Activated CD4-positive, alpha-beta T cell treated with anti-CD3 and anti-CD28 coated beads, Interleukin-10, Interleukin-2, amounts not matched to agents 100 ng/mL and 50 ng/mL, durations not matched to agents 16 hours and 8 hours (primary cell): Measurements from ENCODE around the gene MCUR1.
"Not testable (repeated sequence)": the region's sequence is repeated elsewhere in the genome, so short reads cannot be mapped to it uniquely, and the experiment has no call there.

Source experiments
- DNase-seq: peaks from one replicate; pipeline ENCODE4 v3.0.0-alpha.2; 2020

The MCUR1 gene

GRCh38 chr6:13828656-13829301, 14.4 kb upstream of the MCUR1 start:
- not testable (repeated sequence) for DNase-seq

DNA sequence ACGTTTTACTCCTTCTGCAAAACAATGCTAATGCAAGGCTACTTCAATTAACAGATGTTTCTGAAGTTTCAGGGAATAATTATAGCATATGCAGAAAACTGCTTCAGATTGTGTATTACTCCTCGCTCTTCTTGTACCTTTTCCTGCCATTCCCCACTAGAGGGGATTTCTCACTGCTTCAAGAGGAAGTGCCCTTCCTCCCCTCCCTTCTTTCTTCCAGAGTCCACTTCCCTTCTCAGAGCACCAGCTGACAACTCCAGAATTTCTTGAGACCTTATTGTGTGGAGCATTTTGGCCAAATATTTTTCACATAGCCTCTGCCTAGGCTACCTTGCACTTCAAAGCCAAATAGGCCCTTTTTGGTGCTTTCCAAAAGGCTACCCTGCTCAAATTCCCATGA, 12.7 kb upstream of the MCUR1 start:
- DNase-seq: no peak

GRCh38 chr6:13825871-13826270, 11.5 kb upstream of the MCUR1 start:
- DNase-seq: no peak

DNA sequence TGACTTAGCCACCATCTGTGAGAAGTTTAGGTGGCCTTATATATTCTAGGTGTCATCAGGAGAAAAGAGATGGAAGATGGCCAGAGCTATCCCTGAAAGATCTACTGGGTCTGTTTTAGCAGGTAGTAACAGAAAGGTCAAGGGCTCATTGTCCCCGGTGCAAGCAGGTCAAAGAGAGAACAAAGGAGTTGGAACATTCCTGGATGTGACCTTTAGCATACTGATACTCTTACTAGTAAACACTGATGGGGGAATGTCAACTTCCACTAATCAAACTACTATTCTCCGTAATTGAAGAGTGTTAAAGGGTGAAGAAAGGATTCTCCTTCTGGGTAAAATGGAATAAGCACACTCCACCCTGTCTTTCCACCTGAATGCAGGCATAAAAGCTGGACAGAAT, 4.0 kb upstream of the MCUR1 start:
- no peak for DNase-seq

DNA sequence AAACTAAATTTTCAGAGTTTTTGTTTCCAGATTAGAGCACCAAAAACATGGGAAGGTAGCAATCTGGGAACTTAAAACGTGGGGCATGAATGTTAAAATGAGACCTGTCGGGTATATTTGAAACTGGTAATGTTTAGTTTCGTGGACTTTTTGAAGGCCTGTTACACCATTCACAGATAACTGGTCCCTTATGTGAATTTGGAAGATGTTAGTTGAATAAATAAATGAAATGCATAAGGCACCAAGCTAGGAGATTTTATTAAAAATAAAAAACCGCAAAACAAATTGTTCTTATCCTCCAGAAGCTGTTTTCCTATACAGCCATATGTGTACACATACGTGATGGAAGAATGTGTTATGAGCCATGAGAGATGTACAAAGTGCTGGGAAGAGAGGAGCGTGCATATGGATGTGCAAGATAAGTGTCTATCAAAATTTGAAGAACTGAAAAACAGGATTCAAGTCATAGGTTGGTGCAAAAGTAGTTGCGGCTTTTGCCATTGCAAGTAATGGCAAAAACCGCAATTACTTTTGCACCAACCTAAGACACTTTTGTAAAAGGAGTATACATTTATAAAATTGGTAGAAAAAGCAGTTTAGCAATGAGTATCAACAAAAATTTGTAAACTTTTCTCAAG, 700 bp upstream of the MCUR1 start:
- DNase-seq: no peak

- peak; percentile 34 for DNase-seq
Measured at GRCh38 chr6:13813621-13814175, 659 bp downstream of the MCUR1 start.

GRCh38 chr6:13813026-13813425, 1.3 kb downstream of the MCUR1 start:
- DNase-seq: no peak

GRCh38 chr6:13812359-13812642, 2.1 kb downstream of the MCUR1 start:
- no peak for DNase-seq

DNA sequence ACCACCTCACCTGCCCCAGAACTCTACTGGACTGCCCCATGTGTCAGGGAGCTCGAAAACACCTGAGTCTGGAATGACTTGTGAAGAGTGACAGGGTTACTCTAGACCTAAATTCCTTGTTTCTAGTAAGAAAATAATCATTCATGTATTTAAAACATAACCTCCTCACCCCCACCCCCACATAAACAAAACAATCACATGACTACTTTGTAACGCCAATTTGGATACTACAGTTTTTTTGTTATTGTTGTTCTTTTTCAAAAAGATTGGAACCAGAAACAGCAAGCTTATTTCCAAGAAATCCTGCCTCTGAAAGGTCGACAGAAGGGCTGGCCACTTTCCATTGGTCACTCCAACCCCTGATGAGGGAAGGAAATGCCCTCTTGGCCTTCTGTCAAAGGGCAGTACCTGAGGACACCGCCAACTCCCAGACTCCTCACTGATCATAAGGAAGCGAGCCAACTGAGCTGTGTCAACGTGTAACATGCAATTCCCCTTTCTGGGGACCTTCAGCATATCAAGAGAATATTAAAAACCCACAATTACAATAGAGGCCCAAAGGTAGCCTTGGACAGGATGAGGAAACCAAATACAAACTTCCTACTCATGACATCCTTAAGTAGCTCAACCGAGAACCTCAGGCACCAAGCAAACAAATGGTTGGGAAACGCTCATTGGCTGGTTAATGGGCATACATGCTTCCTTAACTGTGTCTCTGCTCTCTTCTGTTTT, 2.6 kb downstream of the MCUR1 start:
- DNase-seq: no peak

DNA sequence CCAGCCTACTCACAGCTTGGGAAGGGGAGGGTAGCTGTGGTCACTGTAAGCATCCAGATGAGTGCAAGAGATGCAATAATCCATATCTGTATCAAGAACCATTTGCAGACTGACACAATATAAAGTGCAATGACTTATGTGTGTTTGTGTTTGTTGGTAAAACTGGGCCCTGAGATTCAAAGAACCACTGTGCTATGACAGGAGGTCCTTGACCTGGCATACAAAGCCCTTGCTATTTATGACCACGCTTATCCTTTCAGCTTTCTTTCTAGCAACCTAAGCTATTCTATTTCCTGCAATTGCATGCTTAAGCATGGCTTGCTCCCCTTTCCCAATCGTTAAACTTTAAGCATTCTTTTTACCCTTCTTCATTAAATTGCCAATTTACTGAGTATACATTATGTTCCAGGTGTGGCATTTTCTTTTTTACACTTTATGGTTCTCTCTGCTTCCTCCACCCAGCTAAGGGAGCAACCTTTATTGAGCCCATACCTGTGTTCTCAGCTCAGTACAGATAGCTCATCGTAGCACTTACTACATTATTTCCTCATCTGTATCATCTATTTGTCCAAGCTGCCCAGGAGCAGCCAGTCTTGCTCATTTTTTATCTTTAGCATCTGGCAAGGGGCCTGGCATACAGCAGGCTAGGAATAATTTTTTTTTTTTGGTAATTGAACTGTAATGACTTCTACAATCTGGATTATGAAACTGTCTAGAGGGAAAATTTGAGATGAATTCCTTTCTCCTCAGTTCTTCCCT, 3.5 kb downstream of the MCUR1 start:
- no peak for DNase-seq

GRCh38 chr6:13808801-13809200, 5.6 kb downstream of the MCUR1 start:
- no peak for DNase-seq

GRCh38 chr6:13807696-13808095, 6.7 kb downstream of the MCUR1 start:
- no peak for DNase-seq

DNA sequence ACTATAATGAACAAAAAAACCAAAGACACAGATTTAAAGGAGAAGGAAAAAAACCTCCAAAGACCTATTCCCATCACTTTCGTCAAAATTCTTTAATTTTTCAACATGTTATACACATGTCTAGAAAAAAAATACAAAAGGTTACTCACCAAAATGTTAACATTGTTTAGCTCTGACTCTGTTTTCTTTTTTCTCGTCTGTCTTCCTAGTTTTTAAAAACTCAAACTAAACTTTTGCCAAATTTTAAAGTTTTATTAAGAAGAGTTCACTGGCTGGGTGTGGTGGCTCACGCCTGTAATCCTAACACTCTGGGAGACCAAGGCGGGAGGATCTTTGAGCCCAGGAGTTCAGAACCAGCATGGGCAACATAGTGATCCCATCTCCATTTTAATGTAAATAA, 10.8 kb downstream of the MCUR1 start:
- no peak for DNase-seq

DNA sequence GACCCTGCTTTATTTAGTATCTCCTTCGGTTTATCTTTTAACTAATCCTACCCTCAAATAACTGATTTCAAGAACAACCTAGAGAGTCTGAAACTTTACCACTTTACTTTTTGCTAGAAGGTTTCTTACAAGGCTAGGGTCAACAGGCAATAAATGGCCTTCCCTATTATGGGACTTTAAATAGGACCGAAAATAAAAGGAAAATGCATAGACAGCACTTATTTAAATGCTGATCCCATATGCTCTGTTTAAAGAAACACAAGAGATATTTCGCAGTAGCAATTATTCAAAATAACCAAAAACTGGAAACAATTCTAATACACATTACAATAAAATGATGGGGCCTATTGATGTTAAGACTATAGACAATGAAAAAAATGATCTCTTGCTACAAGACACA, 13.7 kb downstream of the MCUR1 start:
- no peak for DNase-seq

GRCh38 chr6:13796781-13797180, 17.6 kb downstream of the MCUR1 start:
- no peak for DNase-seq

- peak; percentile 92 for DNase-seq
Measured at GRCh38 chr6:13795041-13795750, 19.2 kb downstream of the MCUR1 start.

DNA sequence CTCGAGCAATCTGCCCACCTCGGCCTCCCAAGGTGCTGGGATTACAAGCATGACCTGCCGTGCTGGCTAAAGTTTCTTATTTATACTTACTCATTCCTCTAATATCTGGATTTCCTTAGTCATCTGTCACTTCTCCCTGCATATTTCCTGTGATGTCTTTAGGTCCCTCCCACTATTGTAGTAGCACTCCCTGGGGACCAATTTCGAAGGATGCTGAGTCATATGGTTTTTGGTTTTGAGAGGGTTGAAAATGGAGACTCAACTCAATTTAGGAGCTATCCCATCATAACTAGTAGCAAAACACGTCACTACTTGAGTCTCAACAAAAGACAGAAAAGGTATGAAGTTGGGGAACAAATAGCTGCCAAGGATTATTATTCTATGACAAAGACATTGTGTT, 20.2 kb downstream of the MCUR1 start:
- DNase-seq: peak; percentile 90

- no peak for DNase-seq
Measured at GRCh38 chr6:13789746-13790145, 24.6 kb downstream of the MCUR1 start.

DNA sequence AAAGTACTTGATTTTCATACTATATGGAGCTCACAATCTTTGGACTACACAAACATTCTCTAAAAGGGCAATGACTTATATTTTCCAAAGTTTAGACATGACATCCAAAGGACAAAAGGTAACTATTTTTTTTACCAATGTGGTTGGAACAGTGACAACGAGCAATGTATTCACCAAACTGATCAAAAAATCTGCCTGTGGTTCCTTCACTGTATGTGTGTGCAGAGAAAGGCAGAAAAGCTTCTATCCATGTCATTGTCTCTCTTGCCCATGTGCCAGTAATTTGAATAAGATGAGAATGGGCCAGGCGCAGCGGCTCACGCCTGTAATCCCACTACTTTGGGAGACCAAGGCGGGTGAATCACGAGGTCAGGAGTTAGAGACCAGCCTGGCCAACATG, 25.5 kb downstream of the MCUR1 start:
- DNase-seq: peak; percentile 18

DNA sequence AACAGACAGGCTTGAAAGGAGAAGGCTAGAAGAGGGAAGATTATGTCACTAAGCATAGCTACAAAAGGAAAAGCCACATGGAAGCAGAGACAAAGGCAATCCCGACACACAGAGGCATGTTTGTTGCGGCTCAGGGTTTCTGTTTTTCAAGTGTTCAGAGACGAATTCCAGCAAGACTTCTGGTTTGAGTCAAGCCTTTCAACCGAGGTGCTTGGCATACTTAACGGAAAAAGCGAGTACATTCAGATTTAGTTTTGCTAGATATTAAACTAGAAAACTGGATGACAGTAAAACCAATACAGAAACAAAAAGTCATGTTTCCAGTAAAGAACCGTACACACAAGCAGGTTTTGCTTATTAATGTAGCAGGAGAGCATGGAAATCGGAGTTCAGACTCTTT, 27.2 kb downstream of the MCUR1 start:
- DNase-seq: peak; percentile 80

DNA sequence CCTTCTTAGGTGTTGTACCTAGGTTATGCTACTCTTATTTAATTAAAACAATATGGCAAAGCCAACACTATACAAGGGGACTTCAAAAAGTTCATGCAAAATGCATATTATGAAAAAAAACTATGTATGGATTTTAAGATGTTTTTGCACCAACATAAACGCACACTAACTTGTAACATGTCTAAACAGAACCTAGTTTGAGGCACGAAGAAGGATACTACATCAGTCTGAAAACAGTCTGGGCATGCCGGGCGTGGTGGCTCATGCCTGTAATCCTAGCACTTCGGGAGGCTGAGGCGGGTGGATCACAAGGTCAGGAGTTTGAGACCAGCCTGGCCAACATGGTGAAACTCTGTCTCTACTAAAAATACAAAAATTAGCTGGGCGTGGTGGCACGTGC, 34.2 kb downstream of the MCUR1 start:
- DNase-seq: not testable (repeated sequence)

- no peak for DNase-seq
Measured at GRCh38 chr6:13778028-13778427, 36.3 kb downstream of the MCUR1 start.

DNA sequence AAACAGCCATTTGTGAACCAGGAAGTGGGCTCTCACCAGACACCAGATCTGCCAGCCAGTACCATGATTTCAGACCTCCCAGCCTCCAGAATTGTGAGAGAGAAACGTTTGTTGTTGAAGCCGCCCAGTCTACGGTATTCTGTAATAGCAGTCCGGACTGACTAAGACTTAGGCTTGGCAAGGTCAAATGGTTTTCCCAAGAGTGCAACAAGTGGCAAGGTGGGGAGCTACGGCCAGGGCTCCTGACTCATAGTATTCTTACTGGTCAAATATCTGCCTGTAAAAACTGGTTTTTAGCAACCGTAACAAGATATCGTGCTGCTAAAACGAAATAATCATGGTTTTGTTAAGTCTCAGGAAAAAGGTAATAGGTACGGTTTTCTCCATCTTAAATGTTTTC, 37.8 kb downstream of the MCUR1 start:
- DNase-seq: no peak
